Hepatocyte (in vitro differentiated cells): ENCODE results near the gene OR10K2. TPM values are rescaled to one million over a fixed set of nuclear protein-coding genes. Genes with fewer than 3 reads are reported as not detected.

ENCODE experiments used
- DNase-seq: peaks from one replicate; pipeline ENCODE4 v3.0.0-alpha.2; 2016; ENCODE audit warnings: low spot score
- H2AFZ ChIP-seq: fragments of 200-600 bp; sonication (generic); 2 replicates; pipeline ENCODE4 v1.6.0; 2016; ENCODE audit warnings: antibody characterized with exemption, mild to moderate bottlenecking
- H3K27ac ChIP-seq: fragments of 200-600 bp; sonication (generic); 2 replicates; pipeline ENCODE4 v1.5.1; 2016; ENCODE audit warnings: mild to moderate bottlenecking
- H3K27me3 ChIP-seq: fragments of 200-600 bp; sonication (generic); 2 replicates; pipeline ENCODE4 v1.6.1; 2016
- H3K36me3 ChIP-seq: fragments of 200-600 bp; sonication (generic); replicated peaks from 2 replicates; pipeline ENCODE4 v1.5.1; 2016; ENCODE audit warnings: low read depth; ENCODE audit not compliant: insufficient read depth
- H3K4me1 ChIP-seq: fragments of 200-600 bp; sonication (generic); 2 replicates; pipeline ENCODE4 v1.5.1; 2016; ENCODE audit warnings: mild to moderate bottlenecking, moderate library complexity; ENCODE audit not compliant: insufficient read depth
- H3K4me2 ChIP-seq: fragments of 200-600 bp; sonication (generic); 2 replicates; pipeline ENCODE4 v1.6.0; 2016
- H3K4me3 ChIP-seq: fragments of 200-600 bp; sonication (generic); 2 replicates; pipeline ENCODE4 v1.5.1; 2016; ENCODE audit warnings: mild to moderate bottlenecking
- H3K79me2 ChIP-seq: fragments of 200-600 bp; sonication (generic); 2 replicates; pipeline ENCODE4 v1.6.0; 2017; ENCODE audit warnings: mild to moderate bottlenecking
- H3K9me2 ChIP-seq: fragments of 200-600 bp; sonication (generic); replicated peaks from 2 replicates; pipeline ENCODE4 v1.6.0; 2017; ENCODE audit warnings: mild to moderate bottlenecking; ENCODE audit not compliant: insufficient read depth
- H3K9me3 ChIP-seq: fragments of 200-600 bp; sonication (generic); 2 replicates; pipeline ENCODE4 v1.5.1; 2016; ENCODE audit warnings: low read depth, mild to moderate bottlenecking
- H4K20me1 ChIP-seq: fragments of 200-600 bp; sonication (generic); 2 replicates; pipeline ENCODE4 v1.6.0; 2016; ENCODE audit warnings: mild to moderate bottlenecking; ENCODE audit not compliant: insufficient read depth, poor library complexity, severe bottlenecking
- CTCF ChIP-seq: fragments of 200-600 bp; sonication (generic); IDR thresholded peaks from 2 replicates; pipeline ENCODE4 v1.5.1; 2016; ENCODE audit warnings: antibody characterized with exemption, mild to moderate bottlenecking; ENCODE audit not compliant: poor library complexity
- EZH2 ChIP-seq: fragments of 200-600 bp; sonication (generic); IDR thresholded peaks from 2 replicates; pipeline ENCODE4 v1.6.1; 2016; ENCODE audit warnings: antibody characterized with exemption, mild to moderate bottlenecking, borderline replicate concordance
- EZH2phosphoT487 ChIP-seq: fragments of 200-600 bp; sonication (generic); IDR thresholded peaks from one replicate; pipeline ENCODE4 v1.6.1; 2018; ENCODE audit warnings: antibody characterized with exemption, mild to moderate bottlenecking, low read depth, moderate library complexity; ENCODE audit not compliant: unreplicated experiment, severe bottlenecking
- WGBS: methylation state at CpG from one replicate; pipeline ENCODE4 v1.1.6; 2016; ENCODE audit warnings: low lambda C conversion rate; ENCODE audit errors: missing lambda C conversion rate; 5-methylcytosine and 5-hydroxymethylcytosine counted together
- polyA plus RNA-seq: library from polyadenylated mRNA; unstranded; fragments of >200 nt; fragmentation: Nextera tagmentation; extraction: Ambion mirVana; gene quantifications from 2 replicates; pipeline ENCODE4 v1.2.1, GENCODE V29; 2016
- total RNA-seq: library from RNA; depleted of rRNA; stranded (reverse); fragments of >200 nt; gene quantifications from 2 replicates; pipeline ENCODE4 v1.2.3, GENCODE V29; 2014

OR10K2 gene
- total and polyA plus RNA-seq, 2 experiments from 2014 or later: not detected

- WGBS: 90% methylated on average over 5 of the region's 5 CpGs
- DNase-seq: no peak
- H3K4me2 ChIP-seq: no peak overlapping the region
- H2AFZ ChIP-seq: no peak overlapping the region
- H3K4me3 ChIP-seq: no peak overlapping the region
- no peaks in the 10 kb centered on the region for H3K9me2 ChIP-seq
- H3K36me3 ChIP-seq: no peaks in the 10 kb centered on the region
- no peaks in the 10 kb centered on the region for H3K4me1 ChIP-seq
- no peaks in the 10 kb centered on the region for H3K27me3 ChIP-seq
- H3K27ac ChIP-seq: no peak overlapping the region
- H4K20me1 ChIP-seq: no peaks in the 10 kb centered on the region
- H3K79me2 ChIP-seq: no peaks in the 10 kb centered on the region
- no peaks in the 10 kb centered on the region for H3K9me3 ChIP-seq
- TF ChIP-seq CTCF (no peak), EZH2 (no peak), EZH2phosphoT487 (no peak)
These were observed 18.9 kb downstream of the OR10K2 start for GRCh38 chr1:158407092-158407491.

GRCh38 chr1:158400871-158401270, 25.2 kb downstream of the OR10K2 start:
- Histone ChIP-seq H3K27ac (no peak overlapping the region), H3K9me2 (no peaks in the 10 kb centered on the region), H3K79me2 (no peaks in the 10 kb centered on the region), H4K20me1 (no peaks in the 10 kb centered on the region), H3K36me3 (no peaks in the 10 kb centered on the region), H3K9me3 (no peaks in the 10 kb centered on the region), H3K27me3 (no peaks in the 10 kb centered on the region), H3K4me1 (no peaks in the 10 kb centered on the region), H3K4me2 (no peak overlapping the region), H3K4me3 (no peak overlapping the region), H2AFZ (no peak overlapping the region)
- DNase-seq: no peak
- TF ChIP-seq EZH2phosphoT487: no peak
- TF ChIP-seq EZH2: no peak
- TF ChIP-seq CTCF: no peak
- WGBS: 89% methylated on average over 3 of the region's 3 CpGs

- WGBS: 92% methylated on average over 5 of the region's 5 CpGs
- H4K20me1 ChIP-seq: no peaks in the 10 kb centered on the region
These were observed 27.1 kb downstream of the OR10K2 start, which contains the start of gene OR10T2 for GRCh38 chr1:158398818-158399514. TSS of gene OR10T2 (minus strand) at chr1:158399466. CDS start at chr1:158399466, 0 bp downstream.

More at GRCh38 chr1:158398818-158399514, 27.1 kb downstream of the OR10K2 start, which contains the start of gene OR10T2:
- H3K4me2 ChIP-seq: no peak within 1 kb of the TSS
- no peaks in the 10 kb centered on the region for H3K9me2 ChIP-seq
- H2AFZ ChIP-seq: no peak within 1 kb of the TSS
- no peak within 1 kb of the TSS for H3K4me3 ChIP-seq
- no peaks in the 10 kb centered on the region for H3K79me2 ChIP-seq
- no peak within 1 kb of the TSS for H3K27ac ChIP-seq
- H3K9me3 ChIP-seq: no peaks in the 10 kb centered on the region
- no peaks in the 10 kb centered on the region for H3K27me3 ChIP-seq
- DNase-seq: no peak
- H3K4me1 ChIP-seq: no peaks in the 10 kb centered on the region
- no peaks in the 10 kb centered on the region for H3K36me3 ChIP-seq
- TF ChIP-seq EZH2: no peak
- TF ChIP-seq EZH2phosphoT487: no peak
- no peak for TF ChIP-seq CTCF
